Measurements from ENCODE around the gene ABCC1. TPM values are rescaled to one million over a fixed set of nuclear protein-coding genes. Genes with fewer than 3 reads are reported as not detected.

The ABCC1 gene
- total RNA-seq, 2 donors from 2014 or later, result 78.0 to 84.0 TPM

DNA sequence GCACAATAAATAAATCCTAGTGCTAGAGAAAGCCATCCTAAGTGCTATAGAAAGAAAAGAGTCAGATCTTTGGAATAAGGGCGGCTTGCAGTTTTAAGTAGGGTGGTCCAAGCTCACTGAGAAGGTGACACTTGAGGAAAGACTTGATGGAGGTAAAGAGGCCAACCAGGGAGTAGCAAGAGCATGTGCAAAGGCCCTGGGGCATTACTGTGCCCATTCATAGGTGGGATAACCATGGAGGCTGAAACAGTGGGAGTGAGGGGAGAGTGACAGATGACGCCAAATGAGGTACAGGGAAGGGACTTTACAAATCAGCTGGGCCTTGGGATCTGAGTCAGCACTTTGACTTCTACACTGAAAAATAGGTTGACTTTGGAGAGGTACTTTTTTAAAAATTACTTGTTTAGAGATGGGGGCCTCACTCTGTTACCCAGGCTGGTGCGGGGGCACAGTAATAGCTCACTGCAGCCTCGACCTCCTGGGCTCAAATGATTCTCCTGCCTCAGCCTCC is 115.5 kb downstream of the ABCC1 start:
- ATAC-seq (replicated peaks), result no peak
- no peaks in the 10 kb centered on the region for H3K9me3 Mint-ChIP-seq
- H3K27ac Mint-ChIP-seq, result no peak overlapping the region
- H3K4me1 Mint-ChIP-seq, result peaks cover 14% of the 10 kb centered on the region
- peaks cover 90% of the 10 kb centered on the region for H3K36me3 Mint-ChIP-seq (ENCODE audit: low read depth)
- H3K27me3 Mint-ChIP-seq, result no peaks in the 10 kb centered on the region
- H3K4me3 Mint-ChIP-seq, result no peak overlapping the region

GRCh38 chr16:16067127-16067526 is 117.7 kb downstream of the ABCC1 start:
- H3K4me3 Mint-ChIP-seq, result no peak overlapping the region
- ATAC-seq (replicated peaks), result no peak
- peaks cover 9% of the 10 kb centered on the region for H3K4me1 Mint-ChIP-seq
- no peaks in the 10 kb centered on the region for H3K9me3 Mint-ChIP-seq
- H3K27me3 Mint-ChIP-seq, result no peaks in the 10 kb centered on the region
- peak overlapping the region; percentile 56 for H3K27ac Mint-ChIP-seq
- peaks cover 95% of the 10 kb centered on the region for H3K36me3 Mint-ChIP-seq (ENCODE audit: low read depth)

DNA sequence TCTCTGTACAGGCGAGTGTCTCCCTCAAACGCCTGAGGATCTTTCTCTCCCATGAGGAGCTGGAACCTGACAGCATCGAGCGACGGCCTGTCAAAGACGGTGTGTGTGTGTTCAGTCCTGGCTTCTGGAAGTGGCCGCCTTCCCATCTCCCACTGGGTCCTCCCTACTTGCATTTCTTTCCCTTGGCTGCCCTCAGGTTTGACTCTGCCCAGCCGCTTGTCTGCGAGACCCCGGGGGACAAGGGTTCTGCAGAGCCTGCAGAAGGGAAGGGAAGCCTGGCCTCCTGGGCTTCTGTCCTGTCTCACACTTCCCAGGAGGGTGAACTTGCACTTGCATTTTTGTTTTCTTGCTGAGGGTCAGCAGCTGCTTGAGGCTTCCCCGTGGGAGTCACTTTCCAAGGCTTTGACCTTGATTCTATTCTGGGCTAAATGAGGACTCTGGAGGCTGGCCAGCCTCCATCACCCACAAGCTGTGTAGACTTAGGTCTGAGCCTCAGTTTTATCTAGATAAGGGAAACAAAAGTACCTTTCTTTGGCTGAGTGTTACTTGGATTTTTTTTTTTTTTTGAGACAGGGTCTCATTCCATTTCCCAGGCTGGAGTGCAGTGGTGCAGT is 122.3 kb downstream of the ABCC1 start:
- no peak for ATAC-seq (replicated peaks)
- H3K27me3 Mint-ChIP-seq, result no peaks in the 10 kb centered on the region
- no peak overlapping the region for H3K4me3 Mint-ChIP-seq
- H3K9me3 Mint-ChIP-seq, result no peaks in the 10 kb centered on the region
- H3K36me3 Mint-ChIP-seq (ENCODE audit: low read depth), result peaks cover 100% of the 10 kb centered on the region
- no peak overlapping the region for H3K27ac Mint-ChIP-seq
- H3K4me1 Mint-ChIP-seq, result peaks cover 4% of the 10 kb centered on the region

GRCh38 chr16:16073001-16073545 is 123.7 kb downstream of the ABCC1 start:
- no peaks in the 10 kb centered on the region for H3K4me1 Mint-ChIP-seq
- no peaks in the 10 kb centered on the region for H3K9me3 Mint-ChIP-seq
- no peaks in the 10 kb centered on the region for H3K27me3 Mint-ChIP-seq
- H3K27ac Mint-ChIP-seq, result no peak overlapping the region
- no peak for ATAC-seq (replicated peaks)
- H3K4me3 Mint-ChIP-seq, result no peak overlapping the region
- peaks cover 98% of the 10 kb centered on the region for H3K36me3 Mint-ChIP-seq (ENCODE audit: low read depth)

DNA sequence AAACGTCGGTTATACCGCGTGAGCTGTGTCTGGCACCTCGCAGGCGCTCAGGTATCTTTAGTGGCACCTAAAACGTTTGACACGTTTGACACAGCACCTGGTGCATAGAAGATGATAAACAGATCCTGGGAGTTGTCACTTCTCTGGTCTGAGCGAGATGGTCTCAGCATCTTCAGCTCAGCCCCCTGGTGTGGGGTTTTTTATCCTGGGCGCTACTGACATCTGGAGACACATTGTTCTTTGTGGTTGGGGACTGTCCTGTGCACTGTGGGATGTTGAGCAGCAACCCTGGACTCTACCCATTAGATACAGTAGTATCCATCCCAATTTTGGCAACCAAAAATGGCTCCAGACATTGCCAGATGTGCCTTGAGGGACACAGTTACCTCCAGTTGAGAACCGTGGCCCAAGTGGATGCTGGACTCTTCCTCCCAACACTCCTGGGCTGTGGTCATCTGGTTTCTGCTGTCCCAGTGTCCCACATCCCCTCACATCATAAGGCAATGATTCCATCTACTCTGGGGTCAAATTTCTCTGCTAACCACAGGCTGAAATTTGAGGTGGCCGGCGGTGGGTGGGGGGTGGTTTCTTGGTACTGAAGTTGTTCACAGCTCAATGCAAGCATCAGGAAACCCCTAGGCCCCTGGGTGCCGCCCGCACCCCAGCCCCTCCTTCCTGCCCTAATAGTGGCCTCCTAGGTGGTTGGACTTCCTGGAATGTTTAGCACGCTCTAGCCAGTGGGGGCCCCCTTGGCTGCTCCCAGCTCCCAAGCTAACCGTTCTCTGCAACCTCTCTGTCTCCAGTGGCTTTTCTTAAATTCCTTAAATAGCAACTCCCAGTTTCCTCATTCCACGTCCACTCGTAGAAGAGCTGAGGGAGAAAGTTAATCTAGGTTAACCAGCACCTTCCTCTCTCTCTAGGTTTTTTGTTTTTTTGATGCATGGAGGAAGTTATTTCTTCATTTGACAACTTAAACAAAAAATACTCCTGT is 124.8 kb downstream of the ABCC1 start:
- no peaks in the 10 kb centered on the region for H3K9me3 Mint-ChIP-seq
- H3K36me3 Mint-ChIP-seq (ENCODE audit: low read depth), result peaks cover 97% of the 10 kb centered on the region
- no peaks in the 10 kb centered on the region for H3K4me1 Mint-ChIP-seq
- H3K4me3 Mint-ChIP-seq, result no peak overlapping the region
- no peak for ATAC-seq (replicated peaks)
- peak overlapping the region; percentile 28 for H3K27ac Mint-ChIP-seq
- no peaks in the 10 kb centered on the region for H3K27me3 Mint-ChIP-seq

- H3K9me3 Mint-ChIP-seq, result no peaks in the 10 kb centered on the region
- H3K4me1 Mint-ChIP-seq, result no peaks in the 10 kb centered on the region
- no peak overlapping the region for H3K4me3 Mint-ChIP-seq
- no peak for ATAC-seq (replicated peaks)
- peak overlapping the region; percentile 28 for H3K27ac Mint-ChIP-seq
- no peaks in the 10 kb centered on the region for H3K27me3 Mint-ChIP-seq
- peaks cover 97% of the 10 kb centered on the region for H3K36me3 Mint-ChIP-seq (ENCODE audit: low read depth)
Observed at GRCh38 chr16:16075488-16076422, 126.3 kb downstream of the ABCC1 start.

- no peak for ATAC-seq (replicated peaks)
- no peaks in the 10 kb centered on the region for H3K4me1 Mint-ChIP-seq
- no peaks in the 10 kb centered on the region for H3K27me3 Mint-ChIP-seq
- no peak overlapping the region for H3K4me3 Mint-ChIP-seq
- H3K36me3 Mint-ChIP-seq (ENCODE audit: low read depth), result peaks cover 97% of the 10 kb centered on the region
- no peaks in the 10 kb centered on the region for H3K9me3 Mint-ChIP-seq
- peak overlapping the region; percentile 67 for H3K27ac Mint-ChIP-seq
Observed at GRCh38 chr16:16076423-16076813, 127.0 kb downstream of the ABCC1 start.

GRCh38 chr16:16080465-16081065 is 131.1 kb downstream of the ABCC1 start:
- Mint-ChIP-seq H3K9me3 (no peaks in the 10 kb centered on the region), H3K27ac (no peak overlapping the region), H3K4me3 (no peak overlapping the region), H3K4me1 (no peaks in the 10 kb centered on the region), H3K27me3 (no peaks in the 10 kb centered on the region), H3K36me3 (ENCODE audit: low read depth) (peaks cover 97% of the 10 kb centered on the region)
- ATAC-seq (replicated peaks), result no peak

DNA sequence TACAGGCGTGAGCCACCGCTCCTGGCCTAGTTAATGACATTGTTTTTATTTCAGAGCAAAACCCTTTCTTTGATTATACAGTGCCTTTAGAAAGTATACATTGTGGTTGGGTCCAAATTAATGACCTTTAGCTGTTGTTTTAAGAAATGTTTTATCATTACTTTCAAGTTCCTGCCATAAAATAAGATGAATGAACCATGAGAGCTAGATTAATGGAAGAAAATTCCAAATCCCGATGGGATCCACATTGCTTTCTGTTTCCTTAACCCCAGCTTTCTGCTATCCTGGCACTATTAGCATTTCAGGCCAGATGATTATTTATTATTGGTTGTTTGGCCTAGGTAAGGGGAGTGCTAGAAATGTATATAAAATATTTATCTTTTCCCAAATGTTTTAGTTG is 131.7 kb downstream of the ABCC1 start:
- Mint-ChIP-seq H3K27ac (no peak overlapping the region), H3K4me3 (no peak overlapping the region), H3K4me1 (no peaks in the 10 kb centered on the region), H3K27me3 (no peaks in the 10 kb centered on the region), H3K9me3 (no peaks in the 10 kb centered on the region), H3K36me3 (ENCODE audit: low read depth) (peaks cover 97% of the 10 kb centered on the region)
- no peak for ATAC-seq (replicated peaks)

GRCh38 chr16:16082255-16082654 is 132.8 kb downstream of the ABCC1 start:
- H3K9me3 Mint-ChIP-seq, result no peaks in the 10 kb centered on the region
- H3K27ac Mint-ChIP-seq, result peak overlapping the region; percentile 65
- peaks cover 97% of the 10 kb centered on the region for H3K36me3 Mint-ChIP-seq (ENCODE audit: low read depth)
- H3K4me3 Mint-ChIP-seq, result no peak overlapping the region
- H3K27me3 Mint-ChIP-seq, result no peaks in the 10 kb centered on the region
- no peak for ATAC-seq (replicated peaks)
- no peaks in the 10 kb centered on the region for H3K4me1 Mint-ChIP-seq

DNA sequence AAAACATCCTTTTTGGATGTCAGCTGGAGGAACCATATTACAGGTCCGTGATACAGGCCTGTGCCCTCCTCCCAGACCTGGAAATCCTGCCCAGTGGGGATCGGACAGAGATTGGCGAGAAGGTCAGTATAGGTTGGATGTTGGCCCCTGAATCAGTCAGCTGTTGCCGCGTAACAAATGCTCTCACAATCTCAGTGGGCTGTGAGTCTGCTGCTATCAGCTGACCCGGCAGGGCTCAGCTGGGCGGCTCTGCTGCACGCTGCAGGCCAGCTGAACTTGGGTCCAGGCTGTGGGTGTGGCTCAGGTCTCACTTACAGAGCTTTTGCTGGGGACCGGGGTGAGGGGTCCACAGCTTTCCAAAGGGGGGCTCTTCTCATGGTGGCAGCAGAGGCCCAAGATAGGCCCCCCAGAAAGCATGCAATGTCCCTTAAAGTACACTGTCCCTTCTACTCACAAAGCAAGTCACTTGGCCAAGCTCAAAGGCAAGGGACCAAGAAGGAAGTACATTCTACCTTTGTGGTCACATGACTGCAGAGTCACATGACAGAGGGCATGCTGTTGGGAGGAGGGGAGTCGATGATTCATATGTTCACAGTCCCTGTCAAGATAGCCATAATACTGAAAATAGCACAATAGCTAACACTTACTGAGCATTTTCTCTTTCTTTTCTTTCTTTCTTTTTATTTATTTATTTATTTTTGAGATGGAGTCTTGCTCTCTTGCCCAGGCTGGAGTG is 134.2 kb downstream of the ABCC1 start:
- Mint-ChIP-seq H3K4me3 (no peak overlapping the region), H3K27ac (no peak overlapping the region), H3K4me1 (no peaks in the 10 kb centered on the region), H3K9me3 (no peaks in the 10 kb centered on the region), H3K36me3 (ENCODE audit: low read depth) (peaks cover 100% of the 10 kb centered on the region), H3K27me3 (no peaks in the 10 kb centered on the region)
- peak; percentile 40 for ATAC-seq (replicated peaks)

GRCh38 chr16:16084874-16085273 is 135.5 kb downstream of the ABCC1 start:
- H3K9me3 Mint-ChIP-seq, result no peaks in the 10 kb centered on the region
- no peak overlapping the region for H3K27ac Mint-ChIP-seq

More at GRCh38 chr16:16084874-16085273, 135.5 kb downstream of the ABCC1 start:
- H3K36me3 Mint-ChIP-seq (ENCODE audit: low read depth), result peaks cover 100% of the 10 kb centered on the region
- no peaks in the 10 kb centered on the region for H3K27me3 Mint-ChIP-seq
- H3K4me1 Mint-ChIP-seq, result no peaks in the 10 kb centered on the region
- no peak for ATAC-seq (replicated peaks)
- no peak overlapping the region for H3K4me3 Mint-ChIP-seq
